ENCODE results near the gene HAUS7.

- TF ChIP-seq MAX (IDR thresholded peaks at IDR 0.05) (no peak), MAFK (IDR thresholded peaks at IDR 0.05; ENCODE audit: partially characterized antibody) (no peak), CTCF (IDR thresholded peaks at IDR 0.05) (no peak), NFE2L2 (conservative IDR thresholded peaks at IDR 0.05; ENCODE audit: low read length) (no peak)
Measured at GRCh38 chrX:153456704-153457103, 13.7 kb downstream of the HAUS7 start.

All from A549 (cell line).